Measurements from ENCODE around the gene DNAJB4.

- no peak for TF ChIP-seq CTCF (IDR thresholded peaks at IDR 0.05)
- TF ChIP-seq POLR2A (IDR thresholded peaks at IDR 0.05): no peak
Measured at GRCh38 chr1:78011050-78011449, 6.3 kb downstream of the DNAJB4 start.
